Cardiac muscle cell (in vitro differentiated cells and primary cell): Measurements from ENCODE around the gene GALNT18. TPM values are rescaled to one million over a fixed set of nuclear protein-coding genes. Genes with fewer than 3 reads are reported as not detected.

ENCODE experiments used
- DNase-seq, 2 donors: peaks; one replicate each; pipeline versions ENCODE4 v3.0.0 to v3.0.0-alpha.2; 2010 to 2017; ENCODE audit warnings: low read depth in 1 of 2, low spot score in 1 of 2
- H3K27ac ChIP-seq: fragments of 200-600 bp; sonication (generic); 2 replicates; pipeline ENCODE4 v1.5.1; 2016
- H3K27me3 ChIP-seq: fragments of 200-600 bp; sonication (generic); 2 replicates; pipeline ENCODE4 v1.6.0; 2016; ENCODE audit warnings: control low read depth
- H3K36me3 ChIP-seq: fragments of 200-600 bp; sonication (generic); 2 replicates; pipeline ENCODE4 v1.5.1; 2016; ENCODE audit warnings: control low read depth
- H3K4me1 ChIP-seq: fragments of 200-600 bp; sonication (generic); 2 replicates; pipeline ENCODE4 v1.8.1; 2017; ENCODE audit warnings: low read depth, mild to moderate bottlenecking, mixed run types
- H3K4me3 ChIP-seq: fragments of 200-600 bp; sonication (generic); 2 replicates; pipeline ENCODE4 v1.5.1; 2016; ENCODE audit warnings: mild to moderate bottlenecking
- H3K9me3 ChIP-seq: fragments of 200-600 bp; sonication (generic); 2 replicates; pipeline ENCODE4 v1.5.1; 2017; ENCODE audit warnings: low read depth, mild to moderate bottlenecking, control low read depth
- polyA plus RNA-seq: library from polyadenylated mRNA; unstranded; fragments of >200 nt; fragmentation: Nextera tagmentation; extraction: Ambion mirVana; gene quantifications from 2 replicates; pipeline ENCODE4 v1.2.1, GENCODE V29; 2016
- total RNA-seq: library from RNA; depleted of rRNA; stranded (reverse); fragments of >200 nt; gene quantifications from 2 replicates; pipeline ENCODE4 v1.2.3, GENCODE V29; 2016
- TF ChIP-seq, protein P1 (sequence below): IDR thresholded peaks from 2 replicates; pipeline ENCODE4 v1.5.1; 2012; ENCODE audit warnings: low read depth, mild to moderate bottlenecking, low read length

The GALNT18 gene
- total and polyA plus RNA-seq, 2 experiments from 2014 or later = 2.1 to 2.2 TPM

DNA sequence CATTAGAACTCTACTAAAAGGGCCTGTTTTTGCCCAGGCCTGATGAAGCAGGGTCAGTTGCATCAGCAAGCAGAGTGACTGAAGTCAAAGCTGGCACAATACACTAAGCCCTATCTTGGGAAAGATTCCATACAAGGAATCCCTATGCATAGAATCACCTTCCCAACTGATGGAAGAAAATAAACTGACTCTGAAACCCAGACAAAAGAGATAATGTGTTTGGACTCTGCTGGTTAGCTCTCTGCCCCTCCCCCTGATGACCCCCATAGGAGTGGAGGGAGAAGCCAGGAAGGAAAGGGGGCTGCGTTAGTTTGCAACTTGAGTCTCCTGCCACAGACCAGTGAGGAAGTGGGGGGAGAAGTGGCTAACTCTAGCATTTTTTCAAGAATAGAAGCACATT is 32.9 kb downstream of the GALNT18 start:
- Histone ChIP-seq H3K4me3 (no peak overlapping the region), H3K36me3 (no peaks in the 10 kb centered on the region), H3K9me3 (no peaks in the 10 kb centered on the region), H3K4me1 (no peaks in the 10 kb centered on the region), H3K27me3 (no peaks in the 10 kb centered on the region), H3K27ac (no peak overlapping the region)
- peak in 1 of 2 donors; percentile 26 for DNase-seq
- TF ChIP-seq, protein P1, sequence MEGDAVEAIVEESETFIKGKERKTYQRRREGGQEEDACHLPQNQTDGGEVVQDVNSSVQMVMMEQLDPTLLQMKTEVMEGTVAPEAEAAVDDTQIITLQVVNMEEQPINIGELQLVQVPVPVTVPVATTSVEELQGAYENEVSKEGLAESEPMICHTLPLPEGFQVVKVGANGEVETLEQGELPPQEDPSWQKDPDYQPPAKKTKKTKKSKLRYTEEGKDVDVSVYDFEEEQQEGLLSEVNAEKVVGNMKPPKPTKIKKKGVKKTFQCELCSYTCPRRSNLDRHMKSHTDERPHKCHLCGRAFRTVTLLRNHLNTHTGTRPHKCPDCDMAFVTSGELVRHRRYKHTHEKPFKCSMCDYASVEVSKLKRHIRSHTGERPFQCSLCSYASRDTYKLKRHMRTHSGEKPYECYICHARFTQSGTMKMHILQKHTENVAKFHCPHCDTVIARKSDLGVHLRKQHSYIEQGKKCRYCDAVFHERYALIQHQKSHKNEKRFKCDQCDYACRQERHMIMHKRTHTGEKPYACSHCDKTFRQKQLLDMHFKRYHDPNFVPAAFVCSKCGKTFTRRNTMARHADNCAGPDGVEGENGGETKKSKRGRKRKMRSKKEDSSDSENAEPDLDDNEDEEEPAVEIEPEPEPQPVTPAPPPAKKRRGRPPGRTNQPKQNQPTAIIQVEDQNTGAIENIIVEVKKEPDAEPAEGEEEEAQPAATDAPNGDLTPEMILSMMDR = no peak

DNA sequence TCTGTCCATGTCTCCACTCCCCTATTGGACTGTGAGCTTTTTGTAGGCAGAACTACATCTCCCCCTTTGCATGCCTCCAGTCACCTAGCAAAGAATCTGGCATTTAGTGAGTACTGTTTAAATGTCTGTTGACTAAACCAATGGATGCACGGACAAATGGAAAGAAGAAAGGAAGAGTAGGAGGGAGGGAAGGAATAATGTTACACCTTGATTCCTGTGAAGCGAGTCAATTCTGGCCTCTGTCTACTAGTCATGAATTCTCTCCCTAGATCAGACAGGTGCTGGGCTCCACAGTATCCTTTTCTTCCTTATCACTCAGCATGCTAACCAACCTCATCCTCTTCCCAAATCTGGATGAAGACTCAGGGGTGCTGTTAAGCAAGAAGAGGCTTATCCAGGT is 33.6 kb downstream of the GALNT18 start:
- TF ChIP-seq, protein P1 = no peak
- no peaks in the 10 kb centered on the region for H3K4me1 ChIP-seq
- H3K4me3 ChIP-seq = no peak overlapping the region
- no peaks in the 10 kb centered on the region for H3K27me3 ChIP-seq
- no peak overlapping the region for H3K27ac ChIP-seq
- H3K36me3 ChIP-seq = no peaks in the 10 kb centered on the region
- DNase-seq = no peak
- H3K9me3 ChIP-seq = no peaks in the 10 kb centered on the region

DNA sequence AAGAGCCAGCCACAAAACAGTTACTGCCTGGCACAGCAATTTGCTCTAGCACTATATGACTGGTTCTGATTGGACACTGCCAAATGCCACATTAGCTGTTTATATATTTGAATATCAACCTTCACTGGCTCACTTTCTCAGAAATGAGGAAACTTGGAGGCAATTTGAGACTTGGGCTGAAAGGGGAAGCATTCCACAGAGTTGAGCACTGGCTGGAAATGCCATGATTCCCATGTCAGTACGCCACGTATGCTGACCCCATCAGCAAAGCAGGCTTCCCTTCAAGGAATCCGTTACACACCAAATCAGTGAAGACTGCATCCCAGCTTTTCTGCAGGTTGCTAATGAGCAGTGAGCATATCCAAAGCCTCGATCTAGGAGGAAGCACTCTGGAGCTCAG is 34.7 kb downstream of the GALNT18 start:
- H3K4me3 ChIP-seq = no peak overlapping the region
- H3K4me1 ChIP-seq = no peaks in the 10 kb centered on the region
- H3K36me3 ChIP-seq = no peaks in the 10 kb centered on the region
- TF ChIP-seq, protein P1 = no peak
- no peak for DNase-seq
- H3K27me3 ChIP-seq = no peaks in the 10 kb centered on the region
- H3K27ac ChIP-seq = no peak overlapping the region
- no peaks in the 10 kb centered on the region for H3K9me3 ChIP-seq

DNA sequence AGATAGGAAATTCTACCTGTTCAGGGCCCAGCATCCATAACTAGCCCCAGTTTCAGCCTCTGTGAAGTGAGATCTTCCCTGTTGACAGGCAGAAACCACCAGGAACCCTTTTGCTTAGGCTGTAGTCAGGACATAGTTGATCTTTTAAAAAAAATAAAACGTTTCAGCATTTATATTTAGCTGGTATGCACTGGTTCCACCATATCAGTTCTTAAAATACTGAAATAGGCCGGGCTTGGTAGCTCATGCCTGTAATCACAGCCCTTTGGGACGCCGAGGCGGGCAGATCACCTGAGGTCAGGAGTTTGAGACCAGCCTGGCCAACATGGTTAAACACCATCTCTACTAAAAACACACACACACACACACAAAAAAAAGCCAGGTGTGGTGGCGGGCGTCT is 35.3 kb downstream of the GALNT18 start:
- Histone ChIP-seq H3K9me3 (no peaks in the 10 kb centered on the region), H3K27ac (no peak overlapping the region), H3K4me1 (no peaks in the 10 kb centered on the region), H3K36me3 (no peaks in the 10 kb centered on the region), H3K27me3 (no peaks in the 10 kb centered on the region), H3K4me3 (no peak overlapping the region)
- no peak for DNase-seq
- TF ChIP-seq, protein P1 = no peak

DNA sequence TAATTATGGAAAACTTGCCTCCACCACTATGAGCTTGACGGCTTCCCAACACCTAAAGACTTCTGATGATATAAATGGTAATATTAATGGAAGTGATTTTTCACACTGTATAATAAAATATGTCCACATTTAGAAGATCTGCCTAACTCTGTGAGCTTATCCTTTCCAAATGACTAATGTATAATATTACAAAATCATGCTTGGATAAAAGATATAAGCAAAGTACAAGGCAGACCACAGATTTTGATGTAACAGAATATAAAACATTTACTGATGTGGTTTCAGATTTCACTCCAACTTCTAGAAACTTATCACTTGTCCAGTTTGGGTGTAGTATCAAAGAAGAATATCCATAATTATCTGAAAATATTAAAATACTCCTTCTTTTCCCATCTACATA is 36.9 kb downstream of the GALNT18 start:
- Histone ChIP-seq H3K4me3 (no peak overlapping the region), H3K36me3 (no peaks in the 10 kb centered on the region), H3K27ac (no peak overlapping the region), H3K9me3 (no peaks in the 10 kb centered on the region), H3K27me3 (no peaks in the 10 kb centered on the region), H3K4me1 (no peaks in the 10 kb centered on the region)
- peak in 1 of 2 donors; percentile 29 for DNase-seq
- TF ChIP-seq, protein P1 = no peak

DNA sequence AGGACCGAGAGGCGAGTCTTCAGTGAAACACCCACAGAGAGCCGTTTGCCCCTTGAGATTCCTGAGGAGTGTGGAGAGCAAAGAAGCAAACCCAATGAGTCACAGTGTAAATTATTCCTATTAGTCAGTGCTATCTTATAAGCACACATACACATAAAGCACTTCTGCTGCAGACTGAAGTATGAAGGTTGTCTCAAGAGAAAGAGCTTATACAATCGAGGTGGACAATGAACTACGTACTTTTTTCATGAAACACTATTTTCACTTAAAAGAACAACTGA is 37.3 kb downstream of the GALNT18 start:
- H3K27ac ChIP-seq = no peak overlapping the region
- TF ChIP-seq, protein P1 = no peak
- no peaks in the 10 kb centered on the region for H3K27me3 ChIP-seq
- H3K36me3 ChIP-seq = no peaks in the 10 kb centered on the region
- DNase-seq = peak in 1 of 2 donors; percentile 79
- H3K4me3 ChIP-seq = no peak overlapping the region
- H3K4me1 ChIP-seq = no peaks in the 10 kb centered on the region
- no peaks in the 10 kb centered on the region for H3K9me3 ChIP-seq
